Retinal pigment epithelial cell (primary cell): ENCODE results near the gene ISOC2.
"Not testable (repeated sequence)": the region's sequence is repeated elsewhere in the genome, so short reads cannot be mapped to it uniquely, and the experiment has no call there.

Experiments
- DNase-seq: peaks from one replicate; pipeline ENCODE4 v3.0.0-alpha.2; 2010; ENCODE audit warnings: low read depth
- H3K4me3 ChIP-seq: 2 replicates; pipeline ENCODE4 v1.5.1; 2011; ENCODE audit warnings: mild to moderate bottlenecking, low read length, control low read depth, moderate library complexity
- TF ChIP-seq, protein P1 (sequence below): conservative IDR thresholded peaks from 2 replicates; pipeline ENCODE4 v1.5.1; 2011; ENCODE audit warnings: low read depth, low read length, control low read depth, inconsistent platforms

Gene ISOC2

DNA sequence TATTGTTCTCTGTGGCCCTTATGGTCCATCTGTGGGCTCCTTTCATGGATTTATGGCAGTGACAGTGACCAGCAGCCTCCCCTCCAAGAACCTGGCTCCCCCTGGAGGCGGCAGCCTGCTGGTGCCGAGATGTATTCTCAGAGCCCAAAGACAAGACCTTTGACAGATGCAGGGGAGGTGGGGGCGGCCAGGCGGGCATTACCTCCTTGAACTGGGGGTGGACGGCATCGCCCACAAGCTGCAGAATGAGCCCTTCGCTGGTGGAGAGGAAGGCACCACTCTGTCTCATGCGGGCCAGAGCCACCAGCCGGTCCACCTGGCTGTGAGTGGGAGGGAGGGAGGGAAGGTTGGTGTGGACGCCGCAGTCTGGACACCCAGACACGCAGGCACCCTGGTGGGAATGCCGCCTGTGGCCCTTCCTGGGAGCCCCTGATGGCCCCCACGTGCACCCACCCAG, 6.6 kb downstream of the ISOC2 start:
- no peak for DNase-seq
- TF ChIP-seq, protein P1, sequence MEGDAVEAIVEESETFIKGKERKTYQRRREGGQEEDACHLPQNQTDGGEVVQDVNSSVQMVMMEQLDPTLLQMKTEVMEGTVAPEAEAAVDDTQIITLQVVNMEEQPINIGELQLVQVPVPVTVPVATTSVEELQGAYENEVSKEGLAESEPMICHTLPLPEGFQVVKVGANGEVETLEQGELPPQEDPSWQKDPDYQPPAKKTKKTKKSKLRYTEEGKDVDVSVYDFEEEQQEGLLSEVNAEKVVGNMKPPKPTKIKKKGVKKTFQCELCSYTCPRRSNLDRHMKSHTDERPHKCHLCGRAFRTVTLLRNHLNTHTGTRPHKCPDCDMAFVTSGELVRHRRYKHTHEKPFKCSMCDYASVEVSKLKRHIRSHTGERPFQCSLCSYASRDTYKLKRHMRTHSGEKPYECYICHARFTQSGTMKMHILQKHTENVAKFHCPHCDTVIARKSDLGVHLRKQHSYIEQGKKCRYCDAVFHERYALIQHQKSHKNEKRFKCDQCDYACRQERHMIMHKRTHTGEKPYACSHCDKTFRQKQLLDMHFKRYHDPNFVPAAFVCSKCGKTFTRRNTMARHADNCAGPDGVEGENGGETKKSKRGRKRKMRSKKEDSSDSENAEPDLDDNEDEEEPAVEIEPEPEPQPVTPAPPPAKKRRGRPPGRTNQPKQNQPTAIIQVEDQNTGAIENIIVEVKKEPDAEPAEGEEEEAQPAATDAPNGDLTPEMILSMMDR, result peak; percentile 84

DNA sequence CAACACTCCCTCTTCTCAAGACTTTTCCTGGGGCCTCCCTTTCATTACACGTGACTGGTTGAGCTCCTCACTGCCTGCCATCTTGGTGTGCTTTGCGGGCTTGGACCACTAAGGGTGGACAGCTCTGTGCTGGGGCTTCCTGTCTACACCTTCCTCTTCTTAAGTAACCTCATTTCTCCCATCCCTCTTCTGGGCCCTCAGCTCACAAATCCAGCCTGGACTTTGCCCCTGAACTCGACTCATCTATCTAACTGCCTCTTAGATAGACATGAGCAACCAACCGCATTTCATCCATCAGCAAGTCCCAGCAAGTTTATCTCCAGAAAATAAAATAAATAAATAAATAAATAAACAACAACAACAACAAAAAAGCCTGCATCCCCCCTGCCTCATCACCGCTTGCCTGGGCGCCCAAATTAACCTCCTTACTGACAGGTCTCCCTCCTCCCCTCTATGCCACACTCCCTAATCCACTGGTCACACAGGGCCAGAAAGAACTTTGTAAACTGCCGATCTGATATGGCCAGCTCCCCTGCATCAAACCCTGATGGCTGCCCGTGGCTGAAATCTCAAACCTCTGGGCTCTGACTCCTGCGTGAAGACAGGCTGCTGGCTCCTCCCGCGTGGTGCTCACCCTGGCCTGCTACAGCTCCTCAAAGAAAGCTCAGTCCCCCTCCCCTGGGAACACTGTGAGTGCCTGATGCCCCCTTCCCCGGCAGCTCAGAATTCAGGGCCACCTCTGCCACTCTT, 7.8 kb downstream of the ISOC2 start:
- DNase-seq, result no peak
- TF ChIP-seq, protein P1, result no peak
- H3K4me3 ChIP-seq, result no peak overlapping the region

More for the DNA sequence above, 6.6 kb downstream of the ISOC2 start:
- H3K4me3 ChIP-seq, result no peak overlapping the region

DNA sequence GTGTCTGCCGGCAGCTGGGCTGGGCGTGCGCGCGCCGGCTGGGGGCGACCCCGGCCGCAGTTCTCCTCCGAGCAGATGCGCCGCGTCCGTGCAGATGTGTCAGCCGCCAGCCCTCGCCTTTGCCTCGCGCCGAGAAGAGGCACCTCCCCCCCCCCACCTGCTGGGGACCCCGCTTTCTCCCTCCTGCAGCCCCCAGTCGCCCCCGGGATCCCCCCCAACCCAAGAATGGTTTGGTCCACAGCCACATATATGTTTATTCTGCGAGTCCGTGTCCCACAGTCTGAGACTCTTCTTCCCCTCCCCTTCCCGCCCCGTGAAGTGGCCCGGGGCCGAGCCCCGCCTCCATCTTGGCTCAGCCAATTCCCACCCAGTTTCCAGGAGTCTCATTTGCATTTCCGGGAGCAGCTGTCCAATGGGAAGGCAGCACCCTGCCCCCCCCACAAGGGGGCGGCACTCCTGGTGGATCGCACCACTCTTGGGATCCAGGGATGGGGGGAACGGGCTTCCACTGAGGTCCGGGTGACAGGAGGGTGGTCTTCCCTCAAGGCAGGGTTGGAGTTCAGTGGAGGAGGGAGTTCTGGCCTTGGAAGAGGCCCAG, 8.6 kb downstream of the ISOC2 start:
- H3K4me3 ChIP-seq, result no peak overlapping the region
- no peak for DNase-seq
- TF ChIP-seq, protein P1, result no peak

DNA sequence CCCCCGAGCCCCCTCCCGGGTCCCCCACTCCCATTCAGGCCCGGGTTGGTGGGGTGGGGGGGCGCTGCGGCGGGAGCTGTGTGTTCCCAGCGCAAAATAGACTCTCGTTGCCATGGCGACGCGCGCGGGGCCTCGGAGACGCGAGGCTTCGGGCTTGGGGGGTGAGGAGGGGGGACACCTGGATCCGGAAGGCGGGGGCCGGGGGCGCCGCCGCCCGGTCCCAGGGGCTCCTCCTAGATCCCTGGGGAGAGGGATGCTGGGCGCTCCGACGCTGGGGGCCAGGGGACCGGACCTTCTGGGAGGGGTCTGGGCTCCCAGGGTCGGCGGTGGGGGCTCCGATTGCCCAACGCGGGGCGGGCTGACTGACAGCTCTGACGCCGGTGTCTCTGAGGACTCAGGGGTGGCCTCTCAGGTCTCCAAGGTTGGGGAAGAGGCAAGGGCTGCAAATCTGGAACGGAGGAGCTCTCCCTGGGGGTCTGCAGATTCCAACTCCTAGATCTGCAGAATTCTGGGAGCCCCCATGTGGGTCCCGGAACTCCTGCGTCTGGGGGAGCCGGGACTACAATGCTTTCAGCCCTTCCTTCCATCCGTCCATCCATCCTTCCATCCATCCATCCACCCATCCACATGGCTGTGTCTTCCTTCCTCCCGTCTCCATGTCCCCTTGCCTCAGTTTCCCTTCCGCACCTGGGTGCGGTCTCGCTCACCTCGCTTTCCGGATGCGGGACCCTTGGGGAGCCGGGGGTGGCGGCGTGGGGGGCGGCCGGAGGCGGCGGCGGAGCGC, 9.3 kb downstream of the ISOC2 start:
- DNase-seq, result no peak
- TF ChIP-seq, protein P1, result no peak
- H3K4me3 ChIP-seq, result peak overlapping the region; percentile 4

DNA sequence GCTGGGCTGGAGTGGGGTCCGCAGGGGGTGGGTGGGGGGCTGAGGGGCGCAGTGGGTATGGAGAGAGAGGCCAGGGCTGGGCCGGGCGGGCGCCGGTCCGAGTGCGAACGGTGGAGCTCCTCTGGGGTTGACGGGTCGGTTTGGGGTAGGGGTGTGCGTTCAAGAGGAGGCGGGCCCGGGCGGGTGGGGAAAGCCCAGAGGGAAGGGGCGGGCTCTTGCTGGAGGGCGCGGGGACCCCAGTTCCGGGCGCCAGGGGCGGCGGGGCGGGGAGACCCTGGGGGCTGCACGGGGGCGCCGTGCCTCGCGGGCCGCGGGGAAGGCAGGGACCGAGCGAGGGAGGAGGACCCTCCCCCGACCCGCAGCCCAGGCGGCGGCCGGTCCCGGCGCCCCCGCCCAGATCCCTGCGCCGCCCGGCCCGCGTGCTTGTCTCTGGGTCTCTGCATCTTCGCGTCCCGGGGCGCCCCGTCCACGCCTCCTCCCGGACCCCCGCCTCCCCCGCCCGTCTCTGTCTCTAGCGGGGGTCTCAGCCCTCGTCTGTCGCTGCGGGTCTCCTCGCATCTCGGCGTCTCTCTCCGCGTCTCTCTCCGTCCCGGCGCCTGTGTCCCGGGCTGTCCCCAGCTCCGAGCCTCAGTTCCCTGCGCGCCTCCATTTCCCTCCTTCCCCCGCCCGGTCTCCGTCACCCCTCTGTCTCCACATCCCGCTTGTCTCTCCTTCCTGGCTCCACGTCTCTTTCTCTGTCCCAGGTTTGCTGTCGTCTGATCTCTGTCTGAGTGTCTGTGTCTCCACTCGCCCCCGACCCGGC, 10.1 kb downstream of the ISOC2 start:
- DNase-seq, result no peak
- H3K4me3 ChIP-seq, result no peak overlapping the region
- TF ChIP-seq, protein P1, result no peak

DNA sequence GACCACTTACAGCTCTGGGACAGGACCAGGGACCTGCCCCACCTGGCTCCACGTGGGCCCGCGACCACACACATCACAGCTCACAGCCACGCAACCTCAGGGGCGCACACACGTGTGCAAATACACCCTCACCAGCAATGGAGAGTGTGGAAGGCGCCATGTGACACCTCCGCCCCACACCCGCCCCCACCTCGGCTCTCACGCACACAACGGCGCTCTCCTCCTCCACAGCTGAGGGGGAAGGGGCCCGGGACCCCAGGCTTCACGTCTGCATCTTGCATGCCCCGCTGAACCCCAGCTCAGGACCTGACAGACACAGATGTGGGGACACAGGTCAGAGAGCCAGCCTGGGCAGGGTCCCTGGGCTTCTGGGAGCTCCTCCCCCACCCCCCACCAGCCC, 12.0 kb downstream of the ISOC2 start:
- TF ChIP-seq, protein P1, result no peak
- no peak overlapping the region for H3K4me3 ChIP-seq
- DNase-seq, result no peak

DNA sequence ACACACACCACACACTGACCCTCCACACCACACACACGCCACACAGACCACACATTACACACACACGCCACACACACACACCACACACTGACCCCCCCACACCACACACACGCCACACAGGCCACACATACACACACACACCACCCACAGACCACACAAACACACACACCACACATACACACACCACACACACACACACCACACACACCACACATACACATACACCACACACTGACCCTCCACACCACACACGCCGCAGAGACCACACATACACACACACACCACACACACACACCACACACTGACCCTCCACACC, 13.3 kb downstream of the ISOC2 start:
- H3K4me3 ChIP-seq, DNase-seq: not testable (repeated sequence)
